A549 (cell line): Measurements from ENCODE around the gene ADD2.

ENCODE experiments used
- ATOH8 ChIP-seq: fragments of 250-450 bp; sonication (Bioruptor Pico); IDR thresholded peaks from 2 replicates; pipeline ENCODE4 v1.5.0; 2020; ENCODE audit warnings: low read depth, mild to moderate bottlenecking, moderate library complexity
- CEBPB ChIP-seq, 2 experiments: fragments of >200 bp in 1 of 2; sonication (Bioruptor Twin) in 1 of 2; formaldehyde crosslinking in 1 of 2; IDR thresholded peaks; 2 replicates each; pipeline ENCODE4 v1.6.1; 2012 to 2016
- CTCF ChIP-seq: fragments of >200 bp; sonication (Bioruptor Twin); formaldehyde crosslinking; IDR thresholded peaks from 3 replicates; pipeline ENCODE4 v1.5.1; 2016
- EP300 ChIP-seq, 2 experiments: fragments of >200 bp; sonication (Bioruptor Twin); formaldehyde crosslinking; IDR thresholded peaks; 2 replicates in 1 of 2; 3 replicates in 1 of 2; pipeline ENCODE4 v1.6.1; 2016 to 2017
- ESRRA ChIP-seq: fragments of 150-350 bp; IDR thresholded peaks from 2 replicates; pipeline ENCODE4 v1.6.1; 2014; ENCODE audit warnings: mild to moderate bottlenecking, low read length, borderline replicate concordance
- JUN ChIP-seq, 2 experiments: fragments of >200 bp; sonication (Bioruptor Twin); formaldehyde crosslinking; IDR thresholded peaks; 2 replicates in 1 of 2; 3 replicates in 1 of 2; pipeline ENCODE4 v1.6.1; 2016 to 2017
- JUNB ChIP-seq: fragments of >200 bp; sonication (Bioruptor Twin); formaldehyde crosslinking; IDR thresholded peaks from 2 replicates; pipeline ENCODE4 v1.6.1; 2016
- MAX ChIP-seq: IDR thresholded peaks from 2 replicates; pipeline ENCODE4 v1.6.1; 2012
- MYC ChIP-seq: IDR thresholded peaks from 2 replicates; pipeline ENCODE4 v1.6.1; 2012; ENCODE audit warnings: mild to moderate bottlenecking, inconsistent platforms, low read length, improper control_type of control experiment, borderline replicate concordance
- POLR2A ChIP-seq: IDR thresholded peaks from 2 replicates; pipeline ENCODE4 v1.6.1; 2012; ENCODE audit warnings: mild to moderate bottlenecking, low read length
- RAD21 ChIP-seq, 2 experiments: fragments of >200 bp in 1 of 2; sonication (Bioruptor Twin) in 1 of 2; formaldehyde crosslinking in 1 of 2; IDR thresholded peaks in 1 of 2; conservative IDR thresholded peaks in 1 of 2; 2 replicates in 1 of 2; 3 replicates in 1 of 2; pipeline ENCODE4 v1.6.1; 2012 to 2018; ENCODE audit warnings: inconsistent platforms in 1 of 2
- REST ChIP-seq: fragments of 200-600 bp; sonication (generic); IDR thresholded peaks from 2 replicates; pipeline ENCODE4 v1.6.1; 2016; ENCODE audit warnings: antibody characterized with exemption, mild to moderate bottlenecking, moderate library complexity
- RNF2 ChIP-seq: fragments of 200-600 bp; sonication (generic); IDR thresholded peaks from 2 replicates; pipeline ENCODE4 v1.6.1; 2016; ENCODE audit warnings: low read depth, mild to moderate bottlenecking, antibody characterized with exemption, moderate library complexity, borderline replicate concordance
- USF2 ChIP-seq: fragments of 450-650 bp; IDR thresholded peaks from 2 replicates; pipeline ENCODE4 v1.6.1; 2014; ENCODE audit warnings: antibody characterized with exemption

GRCh38 chr2:70724366-70724765 lies 43.6 kb downstream of the ADD2 start:
- no peak for TF ChIP-seq CTCF
- TF ChIP-seq REST: no peak
- TF ChIP-seq MYC: no peak
- no peak for TF ChIP-seq MAX
- no peak for TF ChIP-seq ESRRA
- TF ChIP-seq ATOH8: no peak
- TF ChIP-seq JUN (IDR thresholded peaks at IDR 0.05): no peak
- TF ChIP-seq CEBPB (IDR thresholded peaks at IDR 0.05): no peak
- no peak for TF ChIP-seq USF2
- TF ChIP-seq JUNB: no peak
- TF ChIP-seq POLR2A: no peak
- TF ChIP-seq EP300 (IDR thresholded peaks at IDR 0.05): no peak
- TF ChIP-seq RNF2: no peak
- TF ChIP-seq RAD21 (conservative IDR thresholded peaks at IDR 0.05 in 1 of 2, IDR thresholded peaks at IDR 0.05 in 1 of 2): no peak
